Activated gamma-delta T cell treated with Interleukin-2 at 50 U/mL for 16 hours (primary cell): ENCODE results near the gene FNDC1.

Experiments
- DNase-seq: peaks from one replicate; pipeline ENCODE4 v3.0.0-alpha.2; 2020

The FNDC1 gene

GRCh38 chr6:159313018-159313417 lies 143.8 kb downstream of the FNDC1 start:
- no peak for DNase-seq

DNA sequence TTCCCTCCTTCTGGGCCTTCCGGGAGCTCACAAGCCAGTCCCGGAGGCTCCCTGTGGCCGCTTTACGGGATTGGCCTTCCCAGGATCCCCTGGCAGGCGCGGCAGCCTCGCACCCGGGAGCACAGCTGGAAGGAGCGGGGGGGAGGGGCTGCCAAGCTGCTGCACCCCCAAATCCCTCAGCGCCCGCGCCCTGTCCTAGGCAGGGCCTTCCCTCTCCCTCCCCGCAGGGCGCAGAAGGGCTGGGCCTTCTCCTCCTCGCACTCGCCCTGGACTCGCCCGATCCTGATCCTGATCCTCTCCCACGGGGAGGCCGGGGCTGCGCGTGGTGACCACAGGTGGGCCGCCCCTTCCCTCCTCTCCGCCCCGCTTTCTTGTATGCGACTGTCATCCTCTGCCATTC lies 146.4 kb downstream of the FNDC1 start:
- no peak for DNase-seq

DNA sequence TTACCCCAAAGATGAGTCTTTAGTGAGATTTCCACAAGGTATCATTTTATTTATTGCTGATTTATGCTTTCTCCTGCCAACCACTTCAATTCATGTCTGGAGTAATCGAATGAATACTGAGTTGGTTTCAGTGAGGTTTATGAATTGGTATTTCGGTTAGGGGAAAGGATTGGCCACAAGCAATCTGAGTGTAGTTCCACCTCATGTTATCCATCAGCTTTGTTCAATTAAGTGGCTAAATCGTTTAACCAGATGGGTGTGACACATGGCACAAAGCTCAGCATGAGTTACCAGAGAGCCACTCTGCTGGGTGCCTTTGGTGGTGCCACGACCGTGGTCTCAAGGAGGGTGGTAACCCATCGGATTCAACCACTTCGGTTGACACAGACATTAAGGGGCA lies 148.2 kb downstream of the FNDC1 start:
- DNase-seq = no peak

DNA sequence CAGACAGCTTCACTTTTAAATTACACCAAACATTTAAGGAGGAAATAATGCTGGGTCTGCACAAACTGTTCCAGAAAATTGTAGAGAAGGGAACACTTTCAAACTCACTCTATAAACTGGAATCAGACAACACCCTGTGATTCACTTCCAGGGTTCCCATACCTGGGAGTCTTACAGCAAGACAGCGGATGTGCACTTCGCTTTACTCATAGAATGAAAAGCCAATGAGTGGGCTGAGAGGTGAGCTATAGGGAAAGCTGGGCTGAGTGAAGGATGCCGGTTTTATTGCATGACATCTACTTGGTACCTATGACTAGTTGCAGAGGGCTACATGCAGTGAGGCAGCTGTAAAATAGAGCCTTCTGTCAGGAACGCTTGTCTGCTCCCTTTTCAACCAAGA lies 152.1 kb downstream of the FNDC1 start:
- no peak for DNase-seq
